Liver (tissue), 9 donors: ENCODE measurements around the gene GPC1. TPM values are rescaled to one million over a fixed set of nuclear protein-coding genes. Genes with fewer than 3 reads are reported as not detected.

ENCODE experiments used
- DNase-seq: peaks from one replicate; pipeline ENCODE4 v3.0.0-alpha.2; 2017; ENCODE audit warnings: low spot score
- H3K27ac ChIP-seq, 2 donors: one replicate each; pipeline ENCODE4 v1.7.0; 2013; ENCODE audit warnings: inconsistent platforms in 2 of 2, low read length in 2 of 2, control low read depth in 1 of 2, low read depth in 1 of 2, mild to moderate bottlenecking in 1 of 2
- H3K27me3 ChIP-seq, 4 donors: one replicate each; pipeline versions ENCODE4 v1.6.1 to v1.7.0; 2013; ENCODE audit warnings: low read length in 3 of 4, inconsistent platforms in 1 of 4, mild to moderate bottlenecking in 1 of 4, moderate library complexity in 1 of 4; ENCODE audit not compliant: control insufficient read depth in 4 of 4, insufficient read depth in 4 of 4
- H3K36me3 ChIP-seq, 4 donors: one replicate each; pipeline versions ENCODE4 v1.6.1 to v1.7.0; 2013; ENCODE audit warnings: low read length in 3 of 4, mild to moderate bottlenecking in 3 of 4, low read depth in 1 of 4, moderate library complexity in 1 of 4; ENCODE audit not compliant: control insufficient read depth in 4 of 4, insufficient read depth in 3 of 4
- H3K4me1 ChIP-seq, 4 donors: one replicate each; pipeline versions ENCODE4 v1.6.1 to v1.7.0; 2013; ENCODE audit warnings: low read length in 3 of 4, mild to moderate bottlenecking in 3 of 4, moderate library complexity in 1 of 4; ENCODE audit not compliant: control insufficient read depth in 4 of 4, insufficient read depth in 4 of 4
- H3K4me3 ChIP-seq, 3 donors: one replicate each; pipeline versions ENCODE4 v1.6.1 to v1.7.0; 2013; ENCODE audit warnings: low read length in 3 of 3, control low read depth in 1 of 3, low read depth in 1 of 3, mild to moderate bottlenecking in 1 of 3
- H3K9ac ChIP-seq, 2 donors: one replicate each; pipeline ENCODE4 v1.7.0; 2013; ENCODE audit warnings: low read length in 2 of 2, mild to moderate bottlenecking in 2 of 2, moderate library complexity in 2 of 2, control low read depth in 1 of 2, low read depth in 1 of 2
- H3K9me3 ChIP-seq, 4 donors: one replicate each; pipeline versions ENCODE4 v1.6.1 to v1.7.0; 2013; ENCODE audit warnings: low read length in 3 of 4; ENCODE audit not compliant: control insufficient read depth in 4 of 4
- ATF3 ChIP-seq: IDR thresholded peaks from 2 replicates; pipeline ENCODE4 v1.6.1; 2016; ENCODE audit warnings: antibody characterized with exemption
- CTCF ChIP-seq: fragments of 150-350 bp; IDR thresholded peaks from 2 replicates; pipeline ENCODE4 v1.5.1; 2017; ENCODE audit warnings: improper control_type of control experiment, low read depth, low read length; ENCODE audit not compliant: missing input control
- EGR1 ChIP-seq, 2 donors: IDR thresholded peaks; 2 replicates each; pipeline ENCODE4 v1.6.1; 2016 to 2018; ENCODE audit warnings: antibody characterized with exemption in 2 of 2, low read depth in 2 of 2
- FOXA1 ChIP-seq: IDR thresholded peaks from 2 replicates; pipeline ENCODE4 v1.6.1; 2016; ENCODE audit warnings: antibody characterized with exemption
- FOXA2 ChIP-seq: IDR thresholded peaks from 2 replicates; pipeline ENCODE4 v1.6.1; 2016; ENCODE audit warnings: antibody characterized with exemption
- GABPA ChIP-seq, 2 donors: IDR thresholded peaks in 1 of 2; conservative IDR thresholded peaks in 1 of 2; 2 replicates each; pipeline ENCODE4 v1.6.1; 2016; ENCODE audit warnings: antibody characterized with exemption in 2 of 2, mild to moderate bottlenecking in 1 of 2, moderate library complexity in 1 of 2
- HNF4A ChIP-seq, 2 donors: conservative IDR thresholded peaks; 2 replicates each; pipeline ENCODE4 v1.6.1; 2016; ENCODE audit warnings: antibody characterized with exemption in 2 of 2, mild to moderate bottlenecking in 2 of 2
- HNF4G ChIP-seq: IDR thresholded peaks from 2 replicates; pipeline ENCODE4 v1.6.1; 2016; ENCODE audit warnings: antibody characterized with exemption
- JUND ChIP-seq, 2 donors: IDR thresholded peaks; 2 replicates each; pipeline ENCODE4 v1.6.1; 2016; ENCODE audit warnings: antibody characterized with exemption in 2 of 2
- NR2F2 ChIP-seq: IDR thresholded peaks from 2 replicates; pipeline ENCODE4 v1.6.1; 2016; ENCODE audit warnings: antibody characterized with exemption
- RAD21 ChIP-seq, 2 donors: IDR thresholded peaks; 2 replicates each; pipeline ENCODE4 v1.6.1; 2016; ENCODE audit warnings: antibody characterized with exemption in 2 of 2, mild to moderate bottlenecking in 2 of 2
- RXRA ChIP-seq, 2 donors: IDR thresholded peaks; 2 replicates each; pipeline ENCODE4 v1.6.1; 2017 to 2018; ENCODE audit warnings: antibody characterized with exemption in 2 of 2, mild to moderate bottlenecking in 1 of 2
- SP1 ChIP-seq: IDR thresholded peaks from 2 replicates; pipeline ENCODE4 v1.6.1; 2018; ENCODE audit warnings: antibody characterized with exemption, mild to moderate bottlenecking
- TAF1 ChIP-seq: conservative IDR thresholded peaks from 2 replicates; pipeline ENCODE4 v1.6.1; 2016; ENCODE audit warnings: antibody characterized with exemption, mild to moderate bottlenecking
- YY1 ChIP-seq: IDR thresholded peaks from 2 replicates; pipeline ENCODE4 v1.6.1; 2016; ENCODE audit warnings: antibody characterized with exemption, mild to moderate bottlenecking
- WGBS: extraction: QIAGEN DNeasy Blood & Tissue Kit; methylation state at CpG from one replicate; pipeline ENCODE4 v1.1.7; 2013; 5-methylcytosine and 5-hydroxymethylcytosine counted together
- polyA plus RNA-seq, 2 donors: library from polyadenylated mRNA; stranded (reverse) in 1 of 2; unstranded in 1 of 2; fragments of 200-250 nt in 1 of 2; fragments of >200 nt in 1 of 2; fragmentation: Nextera tagmentation in 1 of 2; extraction: Ambion mirVana in 1 of 2; gene quantifications; one replicate each; pipeline versions ENCODE4 v1.2.1 to v1.2.3, GENCODE V29; 2013 to 2015
- total RNA-seq, 2 donors: library from RNA; depleted of rRNA; stranded (reverse); fragments of >200 nt; gene quantifications; one replicate each; pipeline ENCODE4 v1.2.3, GENCODE V29; 2014
- TF ChIP-seq, protein P1 (sequence below): IDR thresholded peaks from 2 replicates; pipeline ENCODE4 v1.6.1; 2016; ENCODE audit warnings: antibody characterized with exemption
- TF ChIP-seq, protein P2 (sequence below): IDR thresholded peaks from 2 replicates; pipeline ENCODE4 v1.6.1; 2016; ENCODE audit warnings: antibody characterized with exemption
- TF ChIP-seq, protein P3 (sequence below): IDR thresholded peaks from 2 replicates; pipeline ENCODE4 v1.6.1; 2016; ENCODE audit warnings: antibody characterized with exemption, mild to moderate bottlenecking
- donor health status: healthy.
- donor health status: healthy.
- donor health status: healthy.
- donor health status: healthy.
- donor health status: healthy.

The GPC1 gene
- total and polyA plus RNA-seq, 4 donors, result 3.2 to 41.0 (median 9.1) TPM

- no peak for TF ChIP-seq CTCF
- TF ChIP-seq TAF1, result no peak
- TF ChIP-seq HNF4G, result no peak
- no peak for TF ChIP-seq GABPA (IDR thresholded peaks at IDR 0.05 in 1 of 2, conservative IDR thresholded peaks at IDR 0.05 in 1 of 2)
- TF ChIP-seq NR2F2, result no peak
Measured at GRCh38 chr2:240428245-240428644, 7.2 kb upstream of the GPC1 start (continued).

DNA sequence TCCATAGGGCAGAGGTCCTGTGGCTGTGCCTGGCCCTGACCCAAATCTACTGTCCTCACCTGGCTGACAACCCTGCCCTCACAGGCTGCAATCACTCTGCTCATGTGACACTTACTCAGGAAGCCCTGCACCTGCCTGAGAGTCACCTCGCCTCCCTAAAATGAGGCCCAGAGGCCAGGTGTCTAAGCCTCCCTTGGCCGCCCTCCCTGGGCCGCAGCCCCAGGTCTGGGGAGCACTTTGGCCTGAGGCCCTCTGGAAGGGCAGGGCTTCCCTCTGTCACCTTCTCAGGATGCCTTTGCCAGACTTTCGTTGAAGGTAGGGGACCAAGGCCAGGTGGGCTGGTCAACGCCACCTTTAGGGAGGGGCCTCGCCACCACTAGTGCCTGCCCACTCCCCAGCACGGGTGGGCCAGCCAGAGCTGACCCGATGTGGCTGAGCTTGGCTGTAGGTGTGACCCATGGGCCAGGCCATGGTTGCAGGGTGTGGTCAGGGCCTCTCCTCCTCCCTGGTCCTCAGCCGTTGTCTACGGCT is 6.1 kb upstream of the GPC1 start:
- TF ChIP-seq SP1, result no peak
- TF ChIP-seq GABPA (IDR thresholded peaks at IDR 0.05 in 1 of 2, conservative IDR thresholded peaks at IDR 0.05 in 1 of 2), result no peak
- no peak for TF ChIP-seq YY1
- no peak for TF ChIP-seq NR2F2
- no peak for TF ChIP-seq CTCF
- TF ChIP-seq JUND (IDR thresholded peaks at IDR 0.05), result no peak
- TF ChIP-seq RXRA (IDR thresholded peaks at IDR 0.05), result no peak
- TF ChIP-seq RAD21 (IDR thresholded peaks at IDR 0.05), result no peak
- TF ChIP-seq TAF1, result no peak
- no peak for TF ChIP-seq FOXA1
- TF ChIP-seq ATF3, result no peak
- TF ChIP-seq FOXA2, result no peak
- TF ChIP-seq EGR1 (IDR thresholded peaks at IDR 0.05; ENCODE audit: low read depth in 2 of 2), result no peak
- TF ChIP-seq, protein P1, sequence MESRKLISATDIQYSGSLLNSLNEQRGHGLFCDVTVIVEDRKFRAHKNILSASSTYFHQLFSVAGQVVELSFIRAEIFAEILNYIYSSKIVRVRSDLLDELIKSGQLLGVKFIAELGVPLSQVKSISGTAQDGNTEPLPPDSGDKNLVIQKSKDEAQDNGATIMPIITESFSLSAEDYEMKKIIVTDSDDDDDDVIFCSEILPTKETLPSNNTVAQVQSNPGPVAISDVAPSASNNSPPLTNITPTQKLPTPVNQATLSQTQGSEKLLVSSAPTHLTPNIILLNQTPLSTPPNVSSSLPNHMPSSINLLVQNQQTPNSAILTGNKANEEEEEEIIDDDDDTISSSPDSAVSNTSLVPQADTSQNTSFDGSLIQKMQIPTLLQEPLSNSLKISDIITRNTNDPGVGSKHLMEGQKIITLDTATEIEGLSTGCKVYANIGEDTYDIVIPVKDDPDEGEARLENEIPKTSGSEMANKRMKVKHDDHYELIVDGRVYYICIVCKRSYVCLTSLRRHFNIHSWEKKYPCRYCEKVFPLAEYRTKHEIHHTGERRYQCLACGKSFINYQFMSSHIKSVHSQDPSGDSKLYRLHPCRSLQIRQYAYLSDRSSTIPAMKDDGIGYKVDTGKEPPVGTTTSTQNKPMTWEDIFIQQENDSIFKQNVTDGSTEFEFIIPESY, result no peak
- no peak for TF ChIP-seq HNF4G
- TF ChIP-seq, protein P2, sequence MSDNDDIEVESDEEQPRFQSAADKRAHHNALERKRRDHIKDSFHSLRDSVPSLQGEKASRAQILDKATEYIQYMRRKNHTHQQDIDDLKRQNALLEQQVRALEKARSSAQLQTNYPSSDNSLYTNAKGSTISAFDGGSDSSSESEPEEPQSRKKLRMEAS, result no peak
- TF ChIP-seq, protein P3, sequence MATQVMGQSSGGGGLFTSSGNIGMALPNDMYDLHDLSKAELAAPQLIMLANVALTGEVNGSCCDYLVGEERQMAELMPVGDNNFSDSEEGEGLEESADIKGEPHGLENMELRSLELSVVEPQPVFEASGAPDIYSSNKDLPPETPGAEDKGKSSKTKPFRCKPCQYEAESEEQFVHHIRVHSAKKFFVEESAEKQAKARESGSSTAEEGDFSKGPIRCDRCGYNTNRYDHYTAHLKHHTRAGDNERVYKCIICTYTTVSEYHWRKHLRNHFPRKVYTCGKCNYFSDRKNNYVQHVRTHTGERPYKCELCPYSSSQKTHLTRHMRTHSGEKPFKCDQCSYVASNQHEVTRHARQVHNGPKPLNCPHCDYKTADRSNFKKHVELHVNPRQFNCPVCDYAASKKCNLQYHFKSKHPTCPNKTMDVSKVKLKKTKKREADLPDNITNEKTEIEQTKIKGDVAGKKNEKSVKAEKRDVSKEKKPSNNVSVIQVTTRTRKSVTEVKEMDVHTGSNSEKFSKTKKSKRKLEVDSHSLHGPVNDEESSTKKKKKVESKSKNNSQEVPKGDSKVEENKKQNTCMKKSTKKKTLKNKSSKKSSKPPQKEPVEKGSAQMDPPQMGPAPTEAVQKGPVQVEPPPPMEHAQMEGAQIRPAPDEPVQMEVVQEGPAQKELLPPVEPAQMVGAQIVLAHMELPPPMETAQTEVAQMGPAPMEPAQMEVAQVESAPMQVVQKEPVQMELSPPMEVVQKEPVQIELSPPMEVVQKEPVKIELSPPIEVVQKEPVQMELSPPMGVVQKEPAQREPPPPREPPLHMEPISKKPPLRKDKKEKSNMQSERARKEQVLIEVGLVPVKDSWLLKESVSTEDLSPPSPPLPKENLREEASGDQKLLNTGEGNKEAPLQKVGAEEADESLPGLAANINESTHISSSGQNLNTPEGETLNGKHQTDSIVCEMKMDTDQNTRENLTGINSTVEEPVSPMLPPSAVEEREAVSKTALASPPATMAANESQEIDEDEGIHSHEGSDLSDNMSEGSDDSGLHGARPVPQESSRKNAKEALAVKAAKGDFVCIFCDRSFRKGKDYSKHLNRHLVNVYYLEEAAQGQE, result no peak
- TF ChIP-seq HNF4A (conservative IDR thresholded peaks at IDR 0.05), result no peak
- no peak overlapping the region for H3K4me3 ChIP-seq
- H3K27me3 ChIP-seq, result no peaks in the 10 kb centered on the region
- DNase-seq, result no peak
- no peak overlapping the region for H3K27ac ChIP-seq
- peaks cover 0 to 2% (median 0%) of the 10 kb centered on the region in 4 donors for H3K4me1 ChIP-seq
- H3K9me3 ChIP-seq, result no peaks in the 10 kb centered on the region
- no peaks in the 10 kb centered on the region for H3K36me3 ChIP-seq
- 78% methylated on average over 10 of the region's 10 CpGs for WGBS
- no peak overlapping the region for H3K9ac ChIP-seq
